ENCODE results near the gene ERVH48-1.
"Not testable (repeated sequence)": the region's sequence is repeated elsewhere in the genome, so short reads cannot be mapped to it uniquely, and the experiment has no call there.

Gene ERVH48-1

GRCh38 chr21:42878993-42879787 lies 46.2 kb downstream of the ERVH48-1 start, which contains the start of gene WDR4:
Gene WDR4, minus strand, starts transcription at chr21:42879539. Its CDS starts 44 bp downstream, at chr21:42879495.
- Histone ChIP-seq H3K27ac (peak within 1 kb of the TSS; percentile 94), H3K36me3 (peaks cover 27% of the 10 kb centered on the region), H3K4me2 (peak within 1 kb of the TSS; percentile 88), H3K9ac (peak within 1 kb of the TSS; percentile 94), H3K4me1 (peaks cover 21% of the 10 kb centered on the region), H3K9me3 (no peaks in the 10 kb centered on the region), H3K4me3 (peak within 1 kb of the TSS; percentile 96), H3K27me3 (no peaks in the 10 kb centered on the region), H4K20me1 (peaks cover 14% of the 10 kb centered on the region; the same call in 1 of the 2 replicates)
- TF ChIP-seq Cebpa-rat (IDR thresholded peaks at IDR 0.05) = no peak

GRCh38 chr21:42878678-42878992 lies 46.8 kb downstream of the ERVH48-1 start:
- Histone ChIP-seq H3K4me1 (peaks cover 21% of the 10 kb centered on the region), H4K20me1 (peaks cover 18% of the 10 kb centered on the region; the same call in 1 of the 2 replicates), H3K27me3 (no peaks in the 10 kb centered on the region), H3K27ac (peak overlapping the region; percentile 94), H3K4me2 (peak overlapping the region; percentile 88), H3K9ac (peak overlapping the region; percentile 94), H3K4me3 (peak overlapping the region; percentile 96), H3K36me3 (peaks cover 33% of the 10 kb centered on the region), H3K9me3 (no peaks in the 10 kb centered on the region)
- TF ChIP-seq Cebpa-rat (IDR thresholded peaks at IDR 0.05) = no peak

- H3K36me3 ChIP-seq = peaks cover 61% of the 10 kb centered on the region
- H3K4me1 ChIP-seq = peaks cover 21% of the 10 kb centered on the region
- not testable (repeated sequence) for H3K4me3 ChIP-seq, H3K9ac ChIP-seq, H3K27me3 ChIP-seq, H3K4me2 ChIP-seq, H3K9me3 ChIP-seq, H3K27ac ChIP-seq
- H4K20me1 ChIP-seq = peaks cover 39% of the 10 kb centered on the region
Observed at GRCh38 chr21:42875811-42876210, 49.6 kb downstream of the ERVH48-1 start.

- no peak overlapping the region for H3K27ac ChIP-seq
- TF ChIP-seq Cebpa-rat (IDR thresholded peaks at IDR 0.05) = no peak
- peaks cover 88% of the 10 kb centered on the region for H3K36me3 ChIP-seq
- H3K9me3 ChIP-seq = no peaks in the 10 kb centered on the region
- no peak overlapping the region for H3K4me3 ChIP-seq
- no peak overlapping the region for H3K4me2 ChIP-seq
- H3K4me1 ChIP-seq = peaks cover 14% of the 10 kb centered on the region
- no peaks in the 10 kb centered on the region for H3K27me3 ChIP-seq
- H4K20me1 ChIP-seq = peaks cover 64% of the 10 kb centered on the region
- no peak overlapping the region for H3K9ac ChIP-seq
Observed at GRCh38 chr21:42873096-42873495, 52.3 kb downstream of the ERVH48-1 start.

- Histone ChIP-seq H3K4me1 (peaks cover 47% of the 10 kb centered on the region), H3K9me3 (no peaks in the 10 kb centered on the region), H3K4me2 (no peak overlapping the region), H3K4me3 (no peak overlapping the region), H4K20me1 (peaks cover 89% of the 10 kb centered on the region), H3K27me3 (no peaks in the 10 kb centered on the region), H3K9ac (no peak overlapping the region), H3K36me3 (peaks cover 84% of the 10 kb centered on the region), H3K27ac (no peak overlapping the region)
- TF ChIP-seq Cebpa-rat (IDR thresholded peaks at IDR 0.05) = no peak
Observed at GRCh38 chr21:42868196-42868595, 57.2 kb downstream of the ERVH48-1 start.
